ENCODE measurements around the gene TP63.
"Not testable (repeated sequence)": the region's sequence is repeated elsewhere in the genome, so short reads cannot be mapped to it uniquely, and the experiment has no call there.

TP63 gene

GRCh38 chr3:189625572-189625971, 5.6 kb upstream of the TP63 start:
- DNase-seq (ENCODE audit: low read depth) = no peak

- no peak for DNase-seq (ENCODE audit: low read depth)
Observed at GRCh38 chr3:189626286-189626685, 4.9 kb upstream of the TP63 start.

- DNase-seq (ENCODE audit: low read depth) = no peak
Observed at GRCh38 chr3:189629803-189630455, 1.3 kb upstream of the TP63 start.

- no peak for DNase-seq (ENCODE audit: low read depth)
Observed at GRCh38 chr3:189630767-189631372, 319 bp upstream of the TP63 start.

- no peak for DNase-seq (ENCODE audit: low read depth)
Observed at GRCh38 chr3:189631409-189631808, 220 bp downstream of the TP63 start.

GRCh38 chr3:189632242-189632641, 1.1 kb downstream of the TP63 start:
- DNase-seq (ENCODE audit: low read depth) = no peak

- DNase-seq (ENCODE audit: low read depth) = no peak
Observed at GRCh38 chr3:189635339-189635738, 4.2 kb downstream of the TP63 start.

- no peak for DNase-seq (ENCODE audit: low read depth)
Observed at GRCh38 chr3:189636048-189636447, 4.9 kb downstream of the TP63 start.

GRCh38 chr3:189637750-189638149, 6.6 kb downstream of the TP63 start:
- no peak for DNase-seq (ENCODE audit: low read depth)

- no peak for DNase-seq (ENCODE audit: low read depth)
Observed at GRCh38 chr3:189638276-189639031, 7.3 kb downstream of the TP63 start.

- no peak for DNase-seq (ENCODE audit: low read depth)
Observed at GRCh38 chr3:189641776-189642175, 10.6 kb downstream of the TP63 start.

- DNase-seq (ENCODE audit: low read depth) = no peak
Observed at GRCh38 chr3:189646853-189647542, 15.8 kb downstream of the TP63 start.

- DNase-seq (ENCODE audit: low read depth) = no peak
Observed at GRCh38 chr3:189652042-189652441, 20.9 kb downstream of the TP63 start.

- DNase-seq (ENCODE audit: low read depth) = no peak
Observed at GRCh38 chr3:189655617-189656016, 24.4 kb downstream of the TP63 start.

GRCh38 chr3:189659571-189659970, 28.4 kb downstream of the TP63 start:
- no peak for DNase-seq (ENCODE audit: low read depth)

GRCh38 chr3:189664311-189664710, 33.1 kb downstream of the TP63 start:
- DNase-seq (ENCODE audit: low read depth) = no peak

- DNase-seq (ENCODE audit: low read depth) = not testable (repeated sequence)
Observed at GRCh38 chr3:189672346-189672745, 41.2 kb downstream of the TP63 start.

- no peak for DNase-seq (ENCODE audit: low read depth)
Observed at GRCh38 chr3:189673535-189673934, 42.3 kb downstream of the TP63 start.

GRCh38 chr3:189674249-189674913, 43.2 kb downstream of the TP63 start:
- no peak for DNase-seq (ENCODE audit: low read depth)

- DNase-seq (ENCODE audit: low read depth) = no peak
Observed at GRCh38 chr3:189677667-189678066, 46.5 kb downstream of the TP63 start.

GRCh38 chr3:189680723-189681122, 49.5 kb downstream of the TP63 start:
- DNase-seq (ENCODE audit: low read depth) = no peak
